Ishikawa (cell line): ENCODE measurements around the gene SLC6A19.

Experiments
- RAD21 ChIP-seq: IDR thresholded peaks from 2 replicates; pipeline ENCODE4 v1.6.1; 2012; ENCODE audit warnings: low read depth
- TCF12 ChIP-seq: IDR thresholded peaks from 2 replicates; pipeline ENCODE4 v1.6.1; 2012; ENCODE audit warnings: low read depth
- TEAD4 ChIP-seq: IDR thresholded peaks from 2 replicates; pipeline ENCODE4 v1.6.1; 2012
- YY1 ChIP-seq: IDR thresholded peaks from 2 replicates; pipeline ENCODE4 v1.6.1; 2012; ENCODE audit warnings: low read depth
- TF ChIP-seq, protein P1 (sequence below): IDR thresholded peaks from 2 replicates; pipeline ENCODE4 v1.6.1; 2012

DNA sequence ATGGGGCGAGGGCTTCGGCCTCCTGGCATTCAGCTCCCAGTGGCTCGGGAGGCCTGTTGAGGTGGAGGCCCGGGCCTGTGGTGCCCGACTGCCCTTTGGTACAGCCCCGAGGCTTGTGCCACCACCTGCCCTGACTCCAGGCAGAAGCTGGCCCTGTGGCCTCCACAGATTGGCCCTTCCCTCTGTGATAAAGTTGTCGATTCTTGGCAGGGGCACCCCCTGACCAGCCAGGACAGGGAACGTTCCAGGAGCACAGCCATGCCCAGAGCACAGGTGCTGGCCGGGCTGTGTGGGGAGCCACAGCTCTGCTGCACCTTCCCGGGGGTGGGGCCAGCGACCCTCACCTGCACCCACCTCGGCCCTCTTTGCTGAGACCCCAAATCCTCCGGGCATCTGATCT is 56.4 kb downstream of the SLC6A19 start:
- TF ChIP-seq TCF12 (no peak), RAD21 (no peak), YY1 (no peak), TEAD4 (no peak)
- TF ChIP-seq, protein P1, sequence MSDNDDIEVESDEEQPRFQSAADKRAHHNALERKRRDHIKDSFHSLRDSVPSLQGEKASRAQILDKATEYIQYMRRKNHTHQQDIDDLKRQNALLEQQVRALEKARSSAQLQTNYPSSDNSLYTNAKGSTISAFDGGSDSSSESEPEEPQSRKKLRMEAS, result no peak
